ENCODE results near the gene IFIH1. TPM values are rescaled to one million over a fixed set of nuclear protein-coding genes. Genes with fewer than 3 reads are reported as not detected.
A peak's percentile ranks its signal among the peaks of the same experiment; 100 is the strongest.

The IFIH1 gene
- total and polyA plus RNA-seq, 9 of the 15 experiments (the other 6 are each of a cell fraction or from before 2014, with no cell fraction given), result 0.15 to 1.2 (median 0.60) TPM; not detected in 1

DNA sequence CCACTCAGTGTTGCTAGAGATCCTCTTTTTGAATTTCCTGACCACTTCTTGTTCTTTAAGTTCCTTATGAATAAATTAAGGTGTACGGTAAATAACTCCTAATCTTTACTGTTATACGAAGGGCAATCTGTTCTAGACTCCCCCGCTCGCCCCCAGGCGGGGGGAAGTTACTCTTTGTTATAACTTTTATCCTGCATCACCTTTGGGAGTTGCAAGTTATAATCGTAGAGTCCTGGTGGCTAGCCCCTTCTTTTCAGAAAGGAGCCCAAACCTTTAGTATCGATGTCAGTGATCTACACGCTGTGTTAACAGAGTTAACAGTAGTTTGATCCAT is 26.1 kb upstream of the IFIH1 start:
- H3K9me1 ChIP-seq (ENCODE audit: control insufficient read depth, insufficient read depth, low read length), result no peaks in the 10 kb centered on the region
- TF ChIP-seq, protein P1, sequence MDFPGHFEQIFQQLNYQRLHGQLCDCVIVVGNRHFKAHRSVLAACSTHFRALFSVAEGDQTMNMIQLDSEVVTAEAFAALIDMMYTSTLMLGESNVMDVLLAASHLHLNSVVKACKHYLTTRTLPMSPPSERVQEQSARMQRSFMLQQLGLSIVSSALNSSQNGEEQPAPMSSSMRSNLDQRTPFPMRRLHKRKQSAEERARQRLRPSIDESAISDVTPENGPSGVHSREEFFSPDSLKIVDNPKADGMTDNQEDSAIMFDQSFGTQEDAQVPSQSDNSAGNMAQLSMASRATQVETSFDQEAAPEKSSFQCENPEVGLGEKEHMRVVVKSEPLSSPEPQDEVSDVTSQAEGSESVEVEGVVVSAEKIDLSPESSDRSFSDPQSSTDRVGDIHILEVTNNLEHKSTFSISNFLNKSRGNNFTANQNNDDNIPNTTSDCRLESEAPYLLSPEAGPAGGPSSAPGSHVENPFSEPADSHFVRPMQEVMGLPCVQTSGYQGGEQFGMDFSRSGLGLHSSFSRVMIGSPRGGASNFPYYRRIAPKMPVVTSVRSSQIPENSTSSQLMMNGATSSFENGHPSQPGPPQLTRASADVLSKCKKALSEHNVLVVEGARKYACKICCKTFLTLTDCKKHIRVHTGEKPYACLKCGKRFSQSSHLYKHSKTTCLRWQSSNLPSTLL (IDR thresholded peaks at IDR 0.05), result no peak
- TF ChIP-seq GABPA (tag; conservative IDR thresholded peaks at IDR 0.05; ENCODE audit: low read depth), result 0 out of 2 replicates have a peak, but pooled peaks have one; percentile 19
- CTCF ChIA-PET (ENCODE audit: low intra/inter-chr PET ratio), result no interaction called here
- no peaks in the 10 kb centered on the region for H3K27me3 ChIP-seq (ENCODE audit: control insufficient read depth in 2 of 2, insufficient read depth in 2 of 2, low read length in 2 of 2)
- WGBS (ENCODE audit: insufficient coverage, low coverage, missing lambda C conversion rate), result 2% methylated on average over 8 of the region's 8 CpGs
- H3K27ac ChIP-seq (ENCODE audit: extremely low read depth, low read depth, low read length), result no peak overlapping the region
- no peak for FAIRE-seq
- no peak overlapping the region for H2AFZ ChIP-seq (ENCODE audit: low read depth, low read length)
- no TSS peak for BruUV-seq (replicated peaks)
- no peak overlapping the region for H3K9ac ChIP-seq (ENCODE audit: insufficient read depth in 1 of 2, low read depth in 2 of 2, low read length in 2 of 2)
- no peaks in the 10 kb centered on the region for H3K79me2 ChIP-seq (ENCODE audit: control insufficient read depth, insufficient read depth, low read length)
- DNase-seq (ENCODE audit: extremely low read depth in 1 of 4, low spot score in 3 of 4), result no peak
- no peaks in the 10 kb centered on the region for H3K9me3 ChIP-seq (replicated peaks; ENCODE audit: control insufficient read depth, insufficient read depth, low read depth, low read length)
- H4K20me1 ChIP-seq (replicated peaks; ENCODE audit: control insufficient read depth, insufficient read depth, low read length), result no peaks in the 10 kb centered on the region
- no peaks in the 10 kb centered on the region for H3K36me3 ChIP-seq (ENCODE audit: control insufficient read depth, insufficient read depth, low read length)
- intact Hi-C loops (cut with micrococcal nuclease) (no loop called here), in situ Hi-C loops (cut with MboI) (no loop called here)
- ATAC-seq, result no peak
- no peak overlapping the region for H3K4me2 ChIP-seq (ENCODE audit: insufficient read depth, low read length)
- no peak overlapping the region for H3K4me3 ChIP-seq
- peaks cover 0 to 6% of the 10 kb centered on the region in 2 experiments; a peak in 1 of 5 replicates for H3K4me1 ChIP-seq (replicated peaks in 1 of 2; ENCODE audit: control insufficient read depth in 2 of 2, insufficient read depth in 2 of 2, low read length in 2 of 2)
- POLR2A ChIA-PET, result no interaction called here

Measured in K562 (cell line).